ENCODE measurements around the gene OVCA2. TPM values are rescaled to one million over a fixed set of nuclear protein-coding genes. Genes with fewer than 3 reads are reported as not detected.

The OVCA2 gene
- total RNA-seq, 1 experiment from 2014 or later, result 35.4 TPM

GRCh38 chr17:2002767-2003329 is 39.0 kb upstream of the OVCA2 start:
- H3K4me3 ChIP-seq, result no peak overlapping the region
- no peak overlapping the region for H2AFZ ChIP-seq
- no peaks in the 10 kb centered on the region for H3K36me3 ChIP-seq (ENCODE audit: low read depth)
- no peak for DNase-seq
- no peaks in the 10 kb centered on the region for H3K9me2 ChIP-seq (ENCODE audit: insufficient read depth)
- no peaks in the 10 kb centered on the region for H4K20me1 ChIP-seq (ENCODE audit: insufficient read depth)
- TF ChIP-seq CTCF (conservative IDR thresholded peaks at IDR 0.05) (no peak), EZH2 (IDR thresholded peaks at IDR 0.05; ENCODE audit: low read depth) (no peak)
- no peak overlapping the region for H3K27ac ChIP-seq
- no peaks in the 10 kb centered on the region for H3K9me3 ChIP-seq (ENCODE audit: insufficient read depth, low read depth)
- ChIA-PET CTCF (no interaction called here), POLR2A (ENCODE audit: unreplicated experiment) (no interaction called here)
- peaks cover 14% of the 10 kb centered on the region for H3K4me1 ChIP-seq (replicated peaks; ENCODE audit: insufficient read depth)
- no peak overlapping the region for H3K4me2 ChIP-seq
- H3K79me2 ChIP-seq (ENCODE audit: low read depth), result no peaks in the 10 kb centered on the region
- H3F3A ChIP-seq (ENCODE audit: insufficient read depth, low read depth), result peaks cover 28% of the 10 kb centered on the region; the same call in 1 of the 2 replicates
- no peaks in the 10 kb centered on the region for H3K27me3 ChIP-seq (ENCODE audit: insufficient read depth, low read depth)
- intact Hi-C loops (cut with micrococcal nuclease; ENCODE audit: unreplicated experiment), result no loop called here
- no TSS peak for BruUV-seq (replicated peaks)

GRCh38 chr17:2003525-2003924 is 38.3 kb upstream of the OVCA2 start:
- no peak for TF ChIP-seq EZH2 (IDR thresholded peaks at IDR 0.05; ENCODE audit: low read depth)
- TF ChIP-seq CTCF (conservative IDR thresholded peaks at IDR 0.05), result no peak
- H2AFZ ChIP-seq, result no peak overlapping the region
- no peaks in the 10 kb centered on the region for H3K79me2 ChIP-seq (ENCODE audit: low read depth)
- H3K4me2 ChIP-seq, result no peak overlapping the region
- H3K9me3 ChIP-seq (ENCODE audit: insufficient read depth, low read depth), result no peaks in the 10 kb centered on the region
- no peak for DNase-seq
- peaks cover 34% of the 10 kb centered on the region; the same call in 1 of the 2 replicates for H3F3A ChIP-seq (ENCODE audit: insufficient read depth, low read depth)
- ChIA-PET CTCF (no interaction called here), POLR2A (ENCODE audit: unreplicated experiment) (no interaction called here)
- no peak overlapping the region for H3K27ac ChIP-seq
- H3K4me1 ChIP-seq (replicated peaks; ENCODE audit: insufficient read depth), result peaks cover 18% of the 10 kb centered on the region
- intact Hi-C loops (cut with micrococcal nuclease; ENCODE audit: unreplicated experiment), result no loop called here
- H4K20me1 ChIP-seq (ENCODE audit: insufficient read depth), result no peaks in the 10 kb centered on the region
- H3K36me3 ChIP-seq (ENCODE audit: low read depth), result no peaks in the 10 kb centered on the region
- BruUV-seq (replicated peaks), result no TSS peak
- no peak overlapping the region for H3K4me3 ChIP-seq
- H3K9me2 ChIP-seq (ENCODE audit: insufficient read depth), result no peaks in the 10 kb centered on the region
- no peaks in the 10 kb centered on the region for H3K27me3 ChIP-seq (ENCODE audit: insufficient read depth, low read depth)

- no peaks in the 10 kb centered on the region for H3K9me2 ChIP-seq (ENCODE audit: insufficient read depth)
- H3K36me3 ChIP-seq (ENCODE audit: low read depth), result no peaks in the 10 kb centered on the region
- no peak overlapping the region for H3K27ac ChIP-seq
- no peak overlapping the region for H3K4me2 ChIP-seq
- no peaks in the 10 kb centered on the region for H3K27me3 ChIP-seq (ENCODE audit: insufficient read depth, low read depth)
- TF ChIP-seq EZH2 (IDR thresholded peaks at IDR 0.05; ENCODE audit: low read depth) (no peak), CTCF (conservative IDR thresholded peaks at IDR 0.05) (no peak)
- DNase-seq, result no peak
- no peaks in the 10 kb centered on the region for H3K79me2 ChIP-seq (ENCODE audit: low read depth)
- H2AFZ ChIP-seq, result no peak overlapping the region
- peaks cover 34% of the 10 kb centered on the region; the same call in 1 of the 2 replicates for H3F3A ChIP-seq (ENCODE audit: insufficient read depth, low read depth)
- no peaks in the 10 kb centered on the region for H3K9me3 ChIP-seq (ENCODE audit: insufficient read depth, low read depth)
- peaks cover 21% of the 10 kb centered on the region for H3K4me1 ChIP-seq (replicated peaks; ENCODE audit: insufficient read depth)
- POLR2A ChIA-PET (ENCODE audit: unreplicated experiment), result no interaction called here
- BruUV-seq (replicated peaks), result no TSS peak
- no peaks in the 10 kb centered on the region for H4K20me1 ChIP-seq (ENCODE audit: insufficient read depth)
- intact Hi-C loops (cut with micrococcal nuclease; ENCODE audit: unreplicated experiment), result no loop called here
- no peak overlapping the region for H3K4me3 ChIP-seq
- CTCF ChIA-PET, result interaction anchor here (0.9 kb wide), 1 partner anchor 96 kb away, joined by 3 read pairs; no protein-coding TSS in a partner anchor
Measured at GRCh38 chr17:2004435-2004952, 37.3 kb upstream of the OVCA2 start.

All from PC-9 (cell line).